Osteocyte (in vitro differentiated cells): ENCODE results near the gene TWIST2. TPM values are rescaled to one million over a fixed set of nuclear protein-coding genes. Genes with fewer than 3 reads are reported as not detected.

ENCODE experiments used
- DNase-seq: peaks from one replicate; pipeline ENCODE4 v3.0.0; 2021; ENCODE audit warnings: mixed read lengths; ENCODE audit not compliant: unreplicated experiment; ENCODE audit errors: extremely low spot score
- H3K27ac Mint-ChIP-seq: one replicate; pipeline ENCODE4 v1.8.0; 2021; ENCODE audit warnings: mild to moderate bottlenecking, mixed read lengths; ENCODE audit not compliant: unreplicated experiment
- H3K27me3 Mint-ChIP-seq: one replicate; pipeline ENCODE4 v1.8.0; 2021; ENCODE audit warnings: mixed read lengths; ENCODE audit not compliant: unreplicated experiment
- H3K36me3 Mint-ChIP-seq: one replicate; pipeline ENCODE4 v1.8.0; 2021; ENCODE audit warnings: mixed read lengths; ENCODE audit not compliant: unreplicated experiment
- H3K4me1 Mint-ChIP-seq: one replicate; pipeline ENCODE4 v1.8.0; 2021; ENCODE audit warnings: mixed read lengths; ENCODE audit not compliant: unreplicated experiment
- H3K4me3 Mint-ChIP-seq: one replicate; pipeline ENCODE4 v1.8.0; 2021; ENCODE audit warnings: mild to moderate bottlenecking, moderate library complexity, mixed read lengths; ENCODE audit not compliant: unreplicated experiment
- H3K9me3 Mint-ChIP-seq: one replicate; pipeline ENCODE4 v1.8.0; 2021; ENCODE audit warnings: mixed read lengths; ENCODE audit not compliant: unreplicated experiment
- total RNA-seq: library from RNA; stranded (reverse); gene quantifications from 2 replicates; pipeline ENCODE4 v1.2.1, GENCODE V29; 2021
- TF ChIP-seq, protein P1 (sequence below): fragments of 200-600 bp; sonication (generic); IDR thresholded peaks from 2 replicates; pipeline ENCODE4 v1.5.0; 2021; ENCODE audit warnings: antibody characterized with exemption, mild to moderate bottlenecking, moderate library complexity

The TWIST2 gene
- total RNA-seq, 1 donor from 2014 or later, result 6.0 TPM

GRCh38 chr2:238831177-238831576 is 16.7 kb upstream of the TWIST2 start:
- Mint-ChIP-seq H3K4me1 (no peaks in the 10 kb centered on the region), H3K4me3 (no peak overlapping the region), H3K27me3 (peaks cover 87% of the 10 kb centered on the region), H3K36me3 (no peaks in the 10 kb centered on the region), H3K27ac (no peak overlapping the region), H3K9me3 (no peaks in the 10 kb centered on the region)
- DNase-seq, result no peak
- TF ChIP-seq, protein P1, sequence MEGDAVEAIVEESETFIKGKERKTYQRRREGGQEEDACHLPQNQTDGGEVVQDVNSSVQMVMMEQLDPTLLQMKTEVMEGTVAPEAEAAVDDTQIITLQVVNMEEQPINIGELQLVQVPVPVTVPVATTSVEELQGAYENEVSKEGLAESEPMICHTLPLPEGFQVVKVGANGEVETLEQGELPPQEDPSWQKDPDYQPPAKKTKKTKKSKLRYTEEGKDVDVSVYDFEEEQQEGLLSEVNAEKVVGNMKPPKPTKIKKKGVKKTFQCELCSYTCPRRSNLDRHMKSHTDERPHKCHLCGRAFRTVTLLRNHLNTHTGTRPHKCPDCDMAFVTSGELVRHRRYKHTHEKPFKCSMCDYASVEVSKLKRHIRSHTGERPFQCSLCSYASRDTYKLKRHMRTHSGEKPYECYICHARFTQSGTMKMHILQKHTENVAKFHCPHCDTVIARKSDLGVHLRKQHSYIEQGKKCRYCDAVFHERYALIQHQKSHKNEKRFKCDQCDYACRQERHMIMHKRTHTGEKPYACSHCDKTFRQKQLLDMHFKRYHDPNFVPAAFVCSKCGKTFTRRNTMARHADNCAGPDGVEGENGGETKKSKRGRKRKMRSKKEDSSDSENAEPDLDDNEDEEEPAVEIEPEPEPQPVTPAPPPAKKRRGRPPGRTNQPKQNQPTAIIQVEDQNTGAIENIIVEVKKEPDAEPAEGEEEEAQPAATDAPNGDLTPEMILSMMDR, result no peak

GRCh38 chr2:238834982-238835381 is 12.9 kb upstream of the TWIST2 start:
- no peak overlapping the region for H3K27ac Mint-ChIP-seq
- no peaks in the 10 kb centered on the region for H3K36me3 Mint-ChIP-seq
- H3K27me3 Mint-ChIP-seq, result peaks cover 62% of the 10 kb centered on the region

GRCh38 chr2:238835726-238836301 is 12.1 kb upstream of the TWIST2 start:
- Mint-ChIP-seq H3K27ac (no peak overlapping the region), H3K4me1 (no peaks in the 10 kb centered on the region), H3K27me3 (peaks cover 60% of the 10 kb centered on the region), H3K9me3 (no peaks in the 10 kb centered on the region), H3K4me3 (no peak overlapping the region), H3K36me3 (no peaks in the 10 kb centered on the region)
- TF ChIP-seq, protein P1, result peak; percentile 10
- no peak for DNase-seq

More at GRCh38 chr2:238834982-238835381, 12.9 kb upstream of the TWIST2 start:
- no peak overlapping the region for H3K4me3 Mint-ChIP-seq
- no peak for DNase-seq
- no peaks in the 10 kb centered on the region for H3K9me3 Mint-ChIP-seq
- no peaks in the 10 kb centered on the region for H3K4me1 Mint-ChIP-seq
- TF ChIP-seq, protein P1, result no peak

DNA sequence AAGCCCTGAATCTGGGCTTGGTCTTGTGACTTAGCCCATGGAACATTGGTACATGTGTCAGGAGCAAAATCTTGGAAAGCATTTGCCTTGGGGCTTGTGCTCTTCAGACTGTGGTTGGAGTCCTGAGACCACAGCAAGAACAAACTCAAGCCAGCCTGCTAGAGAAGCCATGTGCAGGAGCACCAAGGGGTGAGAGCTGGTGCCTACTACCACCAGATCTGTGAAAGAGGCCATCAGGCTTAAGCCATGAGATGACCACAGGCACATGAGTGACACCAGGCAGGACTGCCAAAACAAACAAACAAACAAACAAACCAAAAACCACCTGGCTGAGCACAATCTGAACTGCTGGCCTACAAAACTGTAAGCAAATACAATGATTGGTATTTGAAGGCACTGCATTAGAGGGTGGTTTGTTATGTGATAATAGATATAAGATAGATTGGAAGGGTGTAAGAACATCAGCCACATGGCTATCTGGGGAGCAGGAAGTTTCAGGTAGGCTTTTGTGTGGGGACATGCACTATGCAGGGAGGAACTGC is 9.0 kb upstream of the TWIST2 start:
- no peak overlapping the region for H3K4me3 Mint-ChIP-seq
- peaks cover 44% of the 10 kb centered on the region for H3K27me3 Mint-ChIP-seq
- TF ChIP-seq, protein P1, result no peak
- no peaks in the 10 kb centered on the region for H3K9me3 Mint-ChIP-seq
- H3K36me3 Mint-ChIP-seq, result no peaks in the 10 kb centered on the region
- no peaks in the 10 kb centered on the region for H3K4me1 Mint-ChIP-seq
- no peak overlapping the region for H3K27ac Mint-ChIP-seq
- DNase-seq, result no peak

DNA sequence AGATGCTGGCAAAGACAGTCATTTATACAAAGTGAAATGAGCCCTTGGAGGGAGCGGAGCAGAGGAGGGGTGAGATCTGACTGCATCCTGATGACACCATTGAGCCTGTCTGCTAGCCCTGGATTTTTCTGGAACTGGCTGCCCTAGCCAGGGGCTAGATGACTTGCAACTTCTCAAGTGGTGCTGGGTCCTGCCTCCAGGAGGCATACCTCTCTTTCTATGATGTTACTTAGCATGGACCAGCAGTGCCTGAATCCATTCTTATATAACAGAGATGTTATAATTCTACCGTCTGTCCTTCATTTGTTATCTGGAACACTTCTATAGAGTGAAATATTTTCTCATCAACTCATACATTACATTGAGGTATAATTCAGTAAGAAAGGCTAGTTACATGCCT is 8.5 kb upstream of the TWIST2 start:
- H3K27me3 Mint-ChIP-seq, result peaks cover 45% of the 10 kb centered on the region
- no peak for DNase-seq
- no peak overlapping the region for H3K27ac Mint-ChIP-seq
- no peaks in the 10 kb centered on the region for H3K4me1 Mint-ChIP-seq
- no peaks in the 10 kb centered on the region for H3K9me3 Mint-ChIP-seq
- no peaks in the 10 kb centered on the region for H3K36me3 Mint-ChIP-seq
- H3K4me3 Mint-ChIP-seq, result no peak overlapping the region
- TF ChIP-seq, protein P1, result no peak
